HG03460 (cell line): Measurements from ENCODE around the gene STX3.
"Not testable (repeated sequence)": the region's sequence is repeated elsewhere in the genome, so short reads cannot be mapped to it uniquely, and the experiment has no call there.

ENCODE experiments used
- ATAC-seq: cut with Tn5 transposase; IDR thresholded peaks from one replicate; pipeline ENCODE4 v1.9.1; 2021; ENCODE audit not compliant: unreplicated experiment

STX3 gene

GRCh38 chr11:59787255-59787588, 32.0 kb downstream of the STX3 start:
- ATAC-seq, result no peak

- ATAC-seq, result no peak
These were observed 32.6 kb downstream of the STX3 start for GRCh38 chr11:59787816-59788215.

- no peak for ATAC-seq
These were observed 36.5 kb downstream of the STX3 start for GRCh38 chr11:59791639-59792038.

GRCh38 chr11:59792507-59792906, 37.3 kb downstream of the STX3 start:
- ATAC-seq, result no peak

DNA sequence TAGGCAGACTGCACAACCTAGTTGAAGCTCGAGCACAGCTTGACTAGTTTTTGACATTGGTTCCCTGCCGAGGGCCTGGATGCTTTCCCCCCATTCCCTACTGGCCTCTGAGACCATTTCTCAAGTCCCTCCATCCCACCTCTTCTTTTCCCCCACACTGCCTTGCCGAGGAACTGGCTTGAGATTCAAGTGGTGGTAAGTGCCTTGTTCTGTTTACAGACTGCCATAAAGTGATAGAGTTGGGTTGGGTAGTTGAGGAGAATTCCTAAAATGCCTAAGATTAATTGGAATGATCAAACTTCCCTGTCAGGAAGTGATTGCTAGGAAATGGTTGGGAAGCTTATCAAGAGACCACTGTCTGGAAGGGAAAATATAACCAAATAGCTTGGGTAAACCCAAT, 39.2 kb downstream of the STX3 start:
- no peak for ATAC-seq

DNA sequence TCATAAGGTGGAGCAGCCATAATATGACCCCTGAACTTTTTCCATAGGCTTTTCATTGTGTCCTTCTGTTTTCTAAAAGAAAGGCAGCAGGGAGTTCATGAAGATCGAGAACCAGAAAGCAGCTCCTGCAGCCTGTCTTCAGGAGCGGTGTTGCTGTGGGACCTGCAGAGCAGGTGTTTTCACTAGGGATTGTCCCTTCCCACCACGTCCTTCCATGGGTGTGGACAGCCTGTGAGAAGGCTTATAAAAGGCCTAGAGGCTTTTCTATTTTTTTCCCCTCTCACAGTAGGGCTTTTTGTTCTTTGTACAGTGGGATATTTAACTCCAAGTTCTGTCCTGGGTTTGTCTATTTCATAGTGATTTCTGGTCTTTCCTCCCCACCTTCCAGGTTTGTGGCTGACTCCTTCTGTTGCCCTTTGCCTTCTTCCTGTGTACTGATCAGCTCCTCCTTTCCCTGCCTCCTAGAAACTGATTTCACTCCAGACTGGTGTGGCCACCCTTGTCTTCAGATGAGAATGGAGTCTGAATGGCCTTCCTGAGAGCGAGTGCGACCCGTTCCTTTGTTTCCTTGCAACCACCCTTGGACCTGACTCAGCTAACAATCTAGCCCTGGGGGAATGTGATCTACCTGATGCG, 45.3 kb downstream of the STX3 start:
- ATAC-seq, result no peak

- ATAC-seq, result no peak
These were observed 46.1 kb downstream of the STX3 start for GRCh38 chr11:59801160-59801706.

- no peak for ATAC-seq
These were observed 46.9 kb downstream of the STX3 start for GRCh38 chr11:59801981-59802638.

GRCh38 chr11:59802639-59803176, 47.5 kb downstream of the STX3 start:
- no peak for ATAC-seq

GRCh38 chr11:59804061-59804460, 48.9 kb downstream of the STX3 start:
- ATAC-seq, result no peak

- no peak for ATAC-seq
These were observed 52.0 kb downstream of the STX3 start for GRCh38 chr11:59807047-59807610.

GRCh38 chr11:59810189-59810910, 55.2 kb downstream of the STX3 start, which contains the start of gene MRPL16:
TSS of gene MRPL16 (minus strand) at chr11:59810778. CDS start at chr11:59810658, 120 bp downstream.
- ATAC-seq, result peak; percentile 93

DNA sequence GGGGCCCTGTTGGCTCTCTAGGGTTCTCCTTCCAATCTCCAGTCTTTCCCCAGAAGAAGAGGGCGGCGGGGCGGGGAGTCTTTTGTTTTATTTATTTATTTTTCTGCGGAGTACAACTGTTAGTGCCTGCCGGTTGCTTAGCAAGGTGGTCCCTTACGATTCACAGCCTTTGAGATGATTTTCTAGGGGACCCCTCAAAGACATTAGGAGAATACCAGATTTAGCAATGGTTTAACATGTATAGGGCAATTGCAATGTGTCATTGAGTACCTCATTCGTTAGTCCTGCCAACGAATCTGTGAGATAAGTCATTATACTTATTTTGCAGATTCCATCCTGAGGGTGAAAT, 55.7 kb downstream of the STX3 start:
- ATAC-seq, result no peak

- ATAC-seq, result no peak
These were observed 57.0 kb downstream of the STX3 start for GRCh38 chr11:59812220-59812619.

- ATAC-seq, result no peak
These were observed 58.2 kb downstream of the STX3 start for GRCh38 chr11:59813364-59813763.

DNA sequence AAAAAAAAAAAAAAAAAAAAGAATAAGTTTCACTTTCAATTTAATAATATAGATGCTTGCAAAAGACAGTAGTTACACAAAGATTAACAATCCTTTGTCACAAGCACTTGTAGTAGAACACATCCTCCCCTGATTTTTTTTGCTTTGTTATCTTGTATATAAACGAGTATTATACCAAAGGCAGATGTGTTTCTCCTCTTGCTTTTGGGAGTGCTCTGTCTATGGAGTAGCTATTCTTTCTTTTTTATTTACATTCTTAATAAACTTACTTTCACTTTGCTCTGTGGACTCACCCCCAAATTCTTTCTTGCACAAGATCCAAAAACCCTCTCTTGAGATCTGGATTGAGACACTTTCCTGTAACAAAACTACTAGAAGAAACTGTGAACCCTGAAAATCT, 58.8 kb downstream of the STX3 start:
- ATAC-seq, result no peak

DNA sequence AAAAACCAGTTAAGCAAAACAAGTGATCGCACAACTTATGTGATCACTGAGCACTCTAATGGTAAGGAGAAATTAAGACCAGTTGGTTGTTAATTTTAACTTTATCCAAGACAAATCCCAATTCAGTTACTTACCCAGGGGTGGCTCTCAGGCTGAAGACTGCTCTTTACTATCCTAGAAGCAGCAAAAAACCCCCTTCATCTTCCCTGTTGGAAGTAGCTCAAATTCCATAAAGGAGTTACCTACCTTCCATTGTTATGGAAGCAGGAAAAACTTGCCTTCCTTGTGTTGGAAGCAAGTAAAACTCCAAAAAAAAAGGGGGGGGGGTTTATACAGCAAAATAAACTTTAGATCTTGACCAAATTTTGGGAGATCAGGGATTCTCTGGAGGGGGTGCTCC, 60.6 kb downstream of the STX3 start:
- ATAC-seq, result no peak

- ATAC-seq, result not testable (repeated sequence)
These were observed 61.3 kb downstream of the STX3 start for GRCh38 chr11:59816434-59816833.

- ATAC-seq, result peak; percentile 39
These were observed 63.4 kb downstream of the STX3 start for GRCh38 chr11:59818572-59818971.

- peak; percentile 80 for ATAC-seq
These were observed 67.9 kb downstream of the STX3 start for GRCh38 chr11:59822989-59823566.

- no peak for ATAC-seq
These were observed 74.2 kb downstream of the STX3 start for GRCh38 chr11:59829358-59829757.
